ENCODE measurements around the gene RRP8. TPM values are rescaled to one million over a fixed set of nuclear protein-coding genes. Genes with fewer than 3 reads are reported as not detected.

The RRP8 gene
- total RNA-seq, 2 experiments from 2014 or later, result 26.4 to 33.6 TPM

GRCh38 chr11:6616596-6617250, 13.3 kb upstream of the RRP8 start:
- Histone ChIP-seq H2AFZ (ENCODE audit: low read length) (no peak overlapping the region), H3K36me3 (ENCODE audit: insufficient read depth, low read length) (peaks cover 5% of the 10 kb centered on the region; the same call in 1 of the 2 replicates), H3K79me2 (ENCODE audit: insufficient read depth, low read depth, low read length) (no peaks in the 10 kb centered on the region; the same call in 1 of the 2 replicates), H3K4me1 (ENCODE audit: insufficient read depth, low read length, poor library complexity, severe bottlenecking) (peaks cover 35% of the 10 kb centered on the region), H3K4me2 (ENCODE audit: low read length) (no peak overlapping the region), H4K20me1 (ENCODE audit: insufficient read depth, low read length) (no peaks in the 10 kb centered on the region), H3K4me3 (ENCODE audit: low read depth, low read length, poor library complexity, severe bottlenecking) (no peak overlapping the region), H3K27ac (ENCODE audit: low read depth, low read length, poor library complexity, severe bottlenecking) (no peak overlapping the region), H3K9me2 (ENCODE audit: insufficient read depth, low read length) (no peaks in the 10 kb centered on the region), H3K9me3 (ENCODE audit: low read length) (no peaks in the 10 kb centered on the region)
- CTCF ChIA-PET (ENCODE audit: unreplicated experiment), result no interaction called here
- BruUV-seq (replicated peaks), result no TSS peak
- TF ChIP-seq CTCF (conservative IDR thresholded peaks at IDR 0.05; ENCODE audit: low read length) (no peak), EZH2phosphoT487 (IDR thresholded peaks at IDR 0.05; ENCODE audit: borderline replicate concordance, low read depth, low read length) (no peak)
- no peak for DNase-seq (ENCODE audit: low spot score)
- intact Hi-C loops (cut with micrococcal nuclease; ENCODE audit: unreplicated experiment), result no loop called here
- POLR2A ChIA-PET, result interaction anchor here (0.7 to 0.8 kb wide), 2 partner anchors 14 to 27 kb away, joined by 3 to 5 read pairs; no protein-coding TSS in a partner anchor

DNA sequence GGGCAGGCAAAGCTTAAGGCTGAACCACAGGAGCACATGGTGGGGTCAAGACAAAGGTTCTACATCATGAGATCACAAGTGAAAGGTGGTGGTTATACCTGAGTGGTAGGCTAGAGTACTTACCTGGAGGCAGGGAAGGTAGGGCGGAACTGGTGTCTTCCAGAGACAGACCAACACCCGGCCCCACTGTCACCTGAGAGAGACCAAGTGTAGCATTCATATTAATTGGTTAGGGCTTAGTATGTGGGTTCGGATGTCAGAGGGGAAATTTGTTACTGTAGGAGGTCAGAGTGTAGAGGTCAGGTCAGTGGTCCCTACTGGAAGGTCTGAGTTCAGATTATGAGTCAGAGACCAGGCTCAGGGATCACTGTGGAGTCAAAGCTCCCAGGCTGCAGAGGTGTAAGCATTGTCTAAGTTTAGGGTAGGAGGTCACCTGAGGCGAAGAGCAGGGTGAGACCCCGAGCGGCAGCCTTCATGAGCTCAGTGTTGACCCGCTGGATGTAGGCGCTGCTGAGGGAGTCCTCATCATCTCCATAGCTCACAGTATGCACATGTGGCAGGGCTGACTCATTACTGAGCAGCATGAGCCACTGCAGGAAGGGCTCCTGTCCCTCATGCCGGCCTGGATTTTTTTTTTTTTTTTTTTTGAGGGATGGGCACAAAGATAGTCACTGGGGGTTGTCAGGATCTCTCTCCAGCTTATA, 12.6 kb upstream of the RRP8 start:
- intact Hi-C loops (cut with micrococcal nuclease; ENCODE audit: unreplicated experiment), result no loop called here
- ChIA-PET CTCF (ENCODE audit: unreplicated experiment) (interaction anchor here (0.6 to 0.7 kb wide), 2 partner anchors 29 to 135 kb away, joined by 3 read pairs; partner anchors contain the start of gene TIMM10B), POLR2A (interaction anchor here (0.7 to 0.8 kb wide), 2 partner anchors 15 to 28 kb away, joined by 3 to 5 read pairs; no protein-coding TSS in a partner anchor)
- Histone ChIP-seq H3K9me2 (ENCODE audit: insufficient read depth, low read length) (no peaks in the 10 kb centered on the region), H4K20me1 (ENCODE audit: insufficient read depth, low read length) (peaks cover 5% of the 10 kb centered on the region; the same call in 1 of the 2 replicates), H3K4me3 (ENCODE audit: low read depth, low read length, poor library complexity, severe bottlenecking) (no peak overlapping the region), H2AFZ (ENCODE audit: low read length) (no peak overlapping the region), H3K79me2 (ENCODE audit: insufficient read depth, low read depth, low read length) (peaks cover 6% of the 10 kb centered on the region; the same call in 1 of the 2 replicates), H3K4me2 (ENCODE audit: low read length) (no peak overlapping the region), H3K27ac (ENCODE audit: low read depth, low read length, poor library complexity, severe bottlenecking) (no peak overlapping the region), H3K9me3 (ENCODE audit: low read length) (no peaks in the 10 kb centered on the region), H3K36me3 (ENCODE audit: insufficient read depth, low read length) (peaks cover 10% of the 10 kb centered on the region; the same call in 1 of the 2 replicates), H3K4me1 (ENCODE audit: insufficient read depth, low read length, poor library complexity, severe bottlenecking) (peaks cover 35% of the 10 kb centered on the region)
- no TSS peak for BruUV-seq (replicated peaks)
- no peak for DNase-seq (ENCODE audit: low spot score)
- TF ChIP-seq CTCF (conservative IDR thresholded peaks at IDR 0.05; ENCODE audit: low read length) (no peak), EZH2phosphoT487 (IDR thresholded peaks at IDR 0.05; ENCODE audit: borderline replicate concordance, low read depth, low read length) (no peak)
